Ovary (tissue), 3 donors: ENCODE data around the gene UBL5.

Experiments
- CTCF ChIP-seq, 3 donors: fragments of 450-650 bp in 2 of 3; fragments of 200-600 bp in 1 of 3; IDR thresholded peaks; one replicate each; pipeline versions ENCODE4 v1.5.1 to v1.8.0; 2016 to 2022; ENCODE audit warnings: antibody characterized with exemption in 3 of 3, mild to moderate bottlenecking in 1 of 3
- EP300 ChIP-seq: sonication (generic); formaldehyde crosslinking; IDR thresholded peaks from one replicate; pipeline ENCODE4 v1.6.1; 2017; ENCODE audit warnings: antibody characterized with exemption
- POLR2A ChIP-seq: fragments of 450-650 bp; IDR thresholded peaks from one replicate; pipeline ENCODE4 v1.6.1; 2017; ENCODE audit warnings: antibody characterized with exemption, mild to moderate bottlenecking, moderate library complexity
- donor health status: DM: no; HTN: no; CAD: no.

GRCh38 chr19:9789066-9789465, 38.7 kb upstream of the UBL5 start:
- TF ChIP-seq CTCF (IDR thresholded peaks at IDR 0.05): no peak
- TF ChIP-seq POLR2A: no peak
- no peak for TF ChIP-seq EP300
